GM20000 (cell line): ENCODE results near the gene AFF3.

Source experiments
- DNase-seq: peaks from one replicate; pipeline ENCODE4 v3.0.0; 2012; ENCODE audit warnings: low spot score
- TF ChIP-seq, protein P1 (sequence below): IDR thresholded peaks from 2 replicates; pipeline ENCODE4 v1.5.1; 2012; ENCODE audit warnings: mild to moderate bottlenecking, control low read depth; ENCODE audit errors: extremely low read depth, missing control alignments

Gene AFF3

DNA sequence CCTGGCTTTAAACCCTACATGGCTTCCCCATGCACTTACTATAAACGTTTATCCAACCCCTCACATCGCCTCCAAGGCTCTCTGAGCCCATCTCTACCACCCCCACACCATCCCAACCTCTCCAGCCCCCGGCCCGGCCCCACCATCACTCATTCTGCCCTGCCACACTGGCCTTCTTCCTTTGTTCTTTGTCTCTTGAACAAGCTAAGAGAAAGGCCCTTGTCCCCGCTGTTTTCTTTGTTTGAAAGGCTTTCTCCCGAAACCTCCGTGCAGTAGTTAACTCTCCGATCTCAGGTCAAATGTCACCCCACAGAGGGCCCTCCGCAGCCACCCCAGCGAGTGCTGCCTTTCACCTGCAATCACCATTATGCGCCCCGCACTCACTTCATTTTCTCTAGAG lies 100.4 kb downstream of the AFF3 start:
- DNase-seq: no peak
- TF ChIP-seq, protein P1, sequence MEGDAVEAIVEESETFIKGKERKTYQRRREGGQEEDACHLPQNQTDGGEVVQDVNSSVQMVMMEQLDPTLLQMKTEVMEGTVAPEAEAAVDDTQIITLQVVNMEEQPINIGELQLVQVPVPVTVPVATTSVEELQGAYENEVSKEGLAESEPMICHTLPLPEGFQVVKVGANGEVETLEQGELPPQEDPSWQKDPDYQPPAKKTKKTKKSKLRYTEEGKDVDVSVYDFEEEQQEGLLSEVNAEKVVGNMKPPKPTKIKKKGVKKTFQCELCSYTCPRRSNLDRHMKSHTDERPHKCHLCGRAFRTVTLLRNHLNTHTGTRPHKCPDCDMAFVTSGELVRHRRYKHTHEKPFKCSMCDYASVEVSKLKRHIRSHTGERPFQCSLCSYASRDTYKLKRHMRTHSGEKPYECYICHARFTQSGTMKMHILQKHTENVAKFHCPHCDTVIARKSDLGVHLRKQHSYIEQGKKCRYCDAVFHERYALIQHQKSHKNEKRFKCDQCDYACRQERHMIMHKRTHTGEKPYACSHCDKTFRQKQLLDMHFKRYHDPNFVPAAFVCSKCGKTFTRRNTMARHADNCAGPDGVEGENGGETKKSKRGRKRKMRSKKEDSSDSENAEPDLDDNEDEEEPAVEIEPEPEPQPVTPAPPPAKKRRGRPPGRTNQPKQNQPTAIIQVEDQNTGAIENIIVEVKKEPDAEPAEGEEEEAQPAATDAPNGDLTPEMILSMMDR: no peak

DNA sequence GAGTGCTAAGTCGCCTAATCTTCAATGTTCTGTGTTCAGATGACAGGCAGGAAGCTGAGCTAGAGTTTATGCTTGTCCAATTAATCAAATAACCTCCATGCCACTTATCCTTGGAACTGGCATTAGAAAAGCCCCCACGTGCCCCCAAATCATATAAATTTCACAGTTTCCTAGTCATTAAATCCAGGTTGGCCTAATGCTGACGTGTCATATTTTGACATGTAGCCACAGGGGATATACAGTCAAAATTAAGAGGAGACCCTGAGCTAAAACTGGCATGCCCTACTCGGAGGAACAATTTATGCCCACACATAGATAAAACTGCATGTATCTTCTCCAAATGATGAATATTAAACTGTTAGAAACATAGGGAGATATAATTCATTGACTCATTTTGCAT lies 101.0 kb downstream of the AFF3 start:
- DNase-seq: no peak
- TF ChIP-seq, protein P1: no peak

DNA sequence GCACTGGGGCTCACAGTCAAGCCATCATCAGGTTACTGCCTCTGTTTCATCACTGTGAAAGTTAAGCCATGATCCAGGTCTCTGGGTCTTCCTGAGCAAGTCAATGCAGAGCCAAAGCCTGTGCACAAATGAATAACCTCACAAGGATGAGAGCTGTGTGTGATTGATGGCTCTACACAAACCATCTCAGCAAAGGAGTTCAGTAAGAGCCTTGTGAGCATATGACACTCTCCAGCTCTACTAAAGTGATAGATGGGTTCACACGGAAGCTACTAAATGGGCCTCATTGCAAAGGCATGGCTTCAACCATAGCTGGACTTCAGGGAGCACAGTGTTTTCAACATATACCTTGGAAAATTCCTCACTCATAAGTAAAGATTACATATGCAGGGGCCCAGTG lies 101.5 kb downstream of the AFF3 start:
- no peak for DNase-seq
- TF ChIP-seq, protein P1: no peak

DNA sequence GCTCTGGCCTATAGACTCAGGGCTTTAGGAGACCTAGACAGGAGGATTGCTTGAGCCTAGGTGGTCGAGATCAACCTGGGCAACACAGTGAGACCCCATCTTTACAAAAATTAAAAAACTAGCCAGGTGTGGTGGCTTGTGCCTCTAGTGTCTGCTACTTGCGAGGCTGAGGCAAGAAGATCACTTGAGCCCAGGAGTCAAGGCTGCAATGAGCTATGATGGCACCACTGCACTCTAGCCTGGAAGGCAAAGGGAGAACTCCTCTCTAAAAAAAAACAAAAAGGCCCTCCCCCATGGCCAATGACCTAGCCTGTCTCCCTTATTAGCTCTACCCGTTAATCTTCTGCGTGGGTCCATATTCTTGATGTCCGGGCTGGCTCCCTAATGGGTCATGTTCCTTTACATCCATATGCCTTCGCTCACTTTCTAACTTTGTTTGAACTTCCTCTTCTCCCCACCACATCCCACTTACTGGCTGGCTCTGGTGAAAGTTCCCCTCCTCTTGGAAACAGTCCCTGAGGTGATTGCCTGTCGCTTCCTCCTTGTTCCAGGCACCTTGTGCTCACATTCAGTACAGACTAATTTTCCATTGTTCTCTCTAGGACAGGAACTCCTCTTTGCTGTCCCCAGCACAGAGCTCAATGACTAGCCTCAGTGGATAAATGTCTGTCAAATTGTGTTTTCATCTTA lies 103.0 kb downstream of the AFF3 start:
- TF ChIP-seq, protein P1: no peak
- DNase-seq: no peak

DNA sequence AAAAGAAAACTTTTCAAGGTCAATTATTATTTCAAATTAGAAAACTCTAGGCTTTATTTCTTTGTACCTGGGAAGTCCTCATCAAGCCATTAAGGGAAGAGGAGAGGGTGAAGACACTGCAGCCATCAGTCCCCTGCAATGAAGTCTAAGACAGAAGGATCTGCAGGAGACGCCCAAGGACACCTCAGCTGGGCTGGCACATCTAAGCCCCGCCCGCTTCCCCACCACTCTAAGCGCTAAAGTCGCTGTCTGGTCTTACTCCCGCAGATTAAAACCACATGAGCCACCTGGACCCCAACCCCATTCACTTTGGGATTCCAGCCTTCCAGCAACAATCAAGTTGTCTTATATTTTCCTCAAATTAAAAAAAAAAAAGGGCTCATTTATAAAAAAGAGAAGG lies 104.4 kb downstream of the AFF3 start:
- no peak for DNase-seq

DNA sequence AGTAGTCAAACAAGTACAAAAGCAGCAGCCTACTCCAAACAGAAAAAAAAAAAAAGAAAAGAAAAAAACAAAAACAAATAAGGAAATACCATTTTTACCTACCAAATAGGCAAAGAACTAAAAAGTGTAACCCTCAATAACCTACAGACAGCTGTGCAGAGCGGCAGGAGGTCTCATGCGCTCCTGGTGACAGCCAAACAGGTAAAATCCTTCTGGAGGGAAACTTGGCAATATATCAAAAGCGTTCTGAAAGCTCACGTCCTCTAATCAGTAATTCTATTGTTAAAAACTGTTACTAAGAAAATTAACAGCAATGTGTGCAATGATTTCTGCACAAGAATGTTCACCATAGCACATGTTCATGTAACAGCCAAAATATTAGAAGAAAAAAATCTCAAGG lies 105.6 kb downstream of the AFF3 start:
- TF ChIP-seq, protein P1: no peak

More for the DNA sequence above, 104.4 kb downstream of the AFF3 start:
- TF ChIP-seq, protein P1: no peak

DNA sequence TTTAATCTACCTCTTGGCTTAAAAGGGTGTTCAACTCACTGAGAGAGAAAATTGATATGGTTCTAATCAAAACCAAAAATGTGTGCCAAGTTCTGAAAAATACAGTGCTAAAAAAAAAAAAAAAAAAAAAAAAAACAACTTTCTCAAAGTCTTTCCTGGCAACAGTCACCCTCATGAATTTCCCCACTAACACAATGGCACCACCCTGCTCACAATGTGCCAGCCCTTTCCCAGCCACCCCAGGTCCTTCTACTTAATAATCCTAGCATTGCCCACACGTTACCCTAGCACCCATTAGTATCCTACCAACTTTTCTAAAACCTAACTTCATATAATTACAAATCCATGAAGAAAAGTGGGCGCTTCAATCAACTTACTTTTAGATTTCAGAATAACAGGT lies 106.4 kb downstream of the AFF3 start:
- TF ChIP-seq, protein P1: no peak
- DNase-seq: no peak

More for the DNA sequence above, 105.6 kb downstream of the AFF3 start:
- DNase-seq: no peak
